ENCODE measurements around the gene DOCK2.

The DOCK2 gene

DNA sequence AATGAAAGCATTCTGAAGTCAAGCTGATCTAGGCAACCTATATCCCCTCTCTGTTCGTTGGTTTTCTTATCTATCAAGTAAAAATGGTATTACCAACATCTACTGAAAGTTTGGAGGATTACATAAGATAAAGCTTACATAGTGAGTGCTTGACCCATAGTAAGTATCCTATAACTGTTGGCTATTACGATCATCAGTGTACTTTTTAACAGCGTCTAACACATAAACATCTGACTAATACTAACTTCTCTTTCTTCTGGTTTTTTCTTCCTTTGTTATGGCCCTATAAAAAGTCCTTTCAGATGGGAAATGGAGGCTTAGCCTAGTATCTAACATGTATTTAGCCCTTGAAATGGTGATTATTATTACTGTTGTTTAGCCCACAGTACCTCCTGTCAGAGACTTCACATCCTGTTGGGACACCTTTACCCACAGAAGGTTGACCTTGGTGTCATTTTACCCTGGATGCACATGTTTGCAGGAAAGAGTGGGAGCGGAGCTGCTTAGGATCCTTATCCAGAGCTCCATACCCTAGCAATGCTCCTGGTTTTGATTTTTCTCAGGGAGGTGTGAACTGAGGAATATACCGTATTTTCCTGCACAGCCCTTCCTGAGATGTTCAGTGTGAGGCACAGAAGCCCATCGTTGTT, 337.2 kb downstream of the DOCK2 start:
- Histone ChIP-seq H3K79me2 (ENCODE audit: low read length) (no peaks in the 10 kb centered on the region), H4K20me1 (ENCODE audit: insufficient read depth, low read length) (no peaks in the 10 kb centered on the region), H3K27ac (ENCODE audit: low read length) (no peak overlapping the region), H3F3A (ENCODE audit: insufficient read depth, low read length) (no peaks in the 10 kb centered on the region), H2AFZ (ENCODE audit: low read length) (no peak overlapping the region), H3K27me3 (replicated peaks; ENCODE audit: insufficient read depth, low read length) (no peaks in the 10 kb centered on the region), H3K9ac (ENCODE audit: low read length) (no peak overlapping the region), H3K9me3 (replicated peaks; ENCODE audit: insufficient read depth, low read length) (no peaks in the 10 kb centered on the region), H3K9me2 (replicated peaks; ENCODE audit: insufficient read depth, low read length) (no peaks in the 10 kb centered on the region), H3K4me1 (ENCODE audit: low read length) (no peaks in the 10 kb centered on the region), H3K36me3 (replicated peaks; ENCODE audit: insufficient read depth, low read length) (no peaks in the 10 kb centered on the region), H3K4me2 (ENCODE audit: low read depth, low read length) (no peak overlapping the region), H3K4me3 (ENCODE audit: low read length) (no peak overlapping the region)
- TF ChIP-seq EZH2 (optimal IDR thresholded peaks at IDR 0.05; ENCODE audit: low read depth, low read length) (no peak), EZH2phosphoT487 (IDR thresholded peaks at IDR 0.05; ENCODE audit: low read length) (no peak)
- TF ChIP-seq, protein P1, sequence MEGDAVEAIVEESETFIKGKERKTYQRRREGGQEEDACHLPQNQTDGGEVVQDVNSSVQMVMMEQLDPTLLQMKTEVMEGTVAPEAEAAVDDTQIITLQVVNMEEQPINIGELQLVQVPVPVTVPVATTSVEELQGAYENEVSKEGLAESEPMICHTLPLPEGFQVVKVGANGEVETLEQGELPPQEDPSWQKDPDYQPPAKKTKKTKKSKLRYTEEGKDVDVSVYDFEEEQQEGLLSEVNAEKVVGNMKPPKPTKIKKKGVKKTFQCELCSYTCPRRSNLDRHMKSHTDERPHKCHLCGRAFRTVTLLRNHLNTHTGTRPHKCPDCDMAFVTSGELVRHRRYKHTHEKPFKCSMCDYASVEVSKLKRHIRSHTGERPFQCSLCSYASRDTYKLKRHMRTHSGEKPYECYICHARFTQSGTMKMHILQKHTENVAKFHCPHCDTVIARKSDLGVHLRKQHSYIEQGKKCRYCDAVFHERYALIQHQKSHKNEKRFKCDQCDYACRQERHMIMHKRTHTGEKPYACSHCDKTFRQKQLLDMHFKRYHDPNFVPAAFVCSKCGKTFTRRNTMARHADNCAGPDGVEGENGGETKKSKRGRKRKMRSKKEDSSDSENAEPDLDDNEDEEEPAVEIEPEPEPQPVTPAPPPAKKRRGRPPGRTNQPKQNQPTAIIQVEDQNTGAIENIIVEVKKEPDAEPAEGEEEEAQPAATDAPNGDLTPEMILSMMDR (IDR thresholded peaks at IDR 0.05; ENCODE audit: low read length) = no peak
- no peak for DNase-seq

DNA sequence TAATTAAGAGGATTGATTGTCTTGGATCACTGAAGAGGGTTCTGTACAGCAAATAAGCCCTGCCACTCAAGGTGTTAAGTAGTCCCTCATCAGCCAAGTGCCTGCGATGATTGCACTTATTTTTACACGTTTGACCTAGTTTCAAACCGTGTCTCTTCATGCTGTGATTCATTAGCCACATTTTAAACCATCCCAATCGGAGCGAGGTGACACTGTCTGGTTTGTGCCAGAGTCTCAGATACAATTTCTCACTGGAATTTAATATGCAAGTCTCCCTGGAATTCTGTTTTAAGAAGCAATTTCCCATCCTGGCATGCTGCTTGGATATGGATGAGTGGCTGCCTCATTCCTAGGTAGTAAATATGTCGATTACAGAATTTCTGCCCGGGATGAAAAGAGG, 341.6 kb downstream of the DOCK2 start:
- H3K27me3 ChIP-seq (replicated peaks; ENCODE audit: insufficient read depth, low read length) = no peaks in the 10 kb centered on the region
- H3K9ac ChIP-seq (ENCODE audit: low read length) = no peak overlapping the region
- no peak overlapping the region for H3K4me3 ChIP-seq (ENCODE audit: low read length)
- H4K20me1 ChIP-seq (ENCODE audit: insufficient read depth, low read length) = no peaks in the 10 kb centered on the region
- H3K4me2 ChIP-seq (ENCODE audit: low read depth, low read length) = no peak overlapping the region
- no peak overlapping the region for H3K27ac ChIP-seq (ENCODE audit: low read length)
- H2AFZ ChIP-seq (ENCODE audit: low read length) = no peak overlapping the region
- H3K4me1 ChIP-seq (ENCODE audit: low read length) = no peaks in the 10 kb centered on the region
- no peaks in the 10 kb centered on the region for H3K36me3 ChIP-seq (replicated peaks; ENCODE audit: insufficient read depth, low read length)
- no peaks in the 10 kb centered on the region for H3K79me2 ChIP-seq (ENCODE audit: low read length)
- DNase-seq = no peak
- TF ChIP-seq, protein P1 (IDR thresholded peaks at IDR 0.05; ENCODE audit: low read length) = no peak
- no peak for TF ChIP-seq EZH2phosphoT487 (IDR thresholded peaks at IDR 0.05; ENCODE audit: low read length)
- TF ChIP-seq EZH2 (optimal IDR thresholded peaks at IDR 0.05; ENCODE audit: low read depth, low read length) = no peak
- no peaks in the 10 kb centered on the region for H3K9me3 ChIP-seq (replicated peaks; ENCODE audit: insufficient read depth, low read length)
- no peaks in the 10 kb centered on the region for H3K9me2 ChIP-seq (replicated peaks; ENCODE audit: insufficient read depth, low read length)
- no peaks in the 10 kb centered on the region for H3F3A ChIP-seq (ENCODE audit: insufficient read depth, low read length)

DNA sequence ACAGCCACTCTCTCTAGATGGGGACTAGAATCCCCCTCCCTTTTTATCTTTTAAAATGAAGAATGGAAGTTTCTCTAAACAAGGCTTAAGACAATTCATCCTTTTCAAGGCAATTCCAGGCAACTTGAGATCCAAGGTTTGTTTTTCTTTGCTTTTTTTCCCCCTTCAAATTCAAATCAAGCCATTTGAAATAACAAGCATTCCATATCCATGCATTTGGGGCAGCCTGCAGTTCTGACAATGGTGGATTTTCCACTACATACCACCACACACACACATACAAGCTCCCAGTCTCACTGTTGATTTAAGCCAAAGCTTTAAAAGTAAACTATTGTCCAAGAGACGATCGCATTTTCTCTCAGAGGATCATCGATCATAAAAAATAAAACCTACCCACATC, 342.8 kb downstream of the DOCK2 start:
- no peak overlapping the region for H3K27ac ChIP-seq (ENCODE audit: low read length)
- no peaks in the 10 kb centered on the region for H3K27me3 ChIP-seq (replicated peaks; ENCODE audit: insufficient read depth, low read length)

More for the DNA sequence above, 342.8 kb downstream of the DOCK2 start:
- H2AFZ ChIP-seq (ENCODE audit: low read length) = no peak overlapping the region
- no peaks in the 10 kb centered on the region for H4K20me1 ChIP-seq (ENCODE audit: insufficient read depth, low read length)
- DNase-seq = no peak
- H3K9me2 ChIP-seq (replicated peaks; ENCODE audit: insufficient read depth, low read length) = no peaks in the 10 kb centered on the region
- H3F3A ChIP-seq (ENCODE audit: insufficient read depth, low read length) = no peaks in the 10 kb centered on the region
- no peak overlapping the region for H3K4me3 ChIP-seq (ENCODE audit: low read length)
- no peaks in the 10 kb centered on the region for H3K79me2 ChIP-seq (ENCODE audit: low read length)
- H3K9ac ChIP-seq (ENCODE audit: low read length) = no peak overlapping the region
- H3K36me3 ChIP-seq (replicated peaks; ENCODE audit: insufficient read depth, low read length) = no peaks in the 10 kb centered on the region
- H3K4me1 ChIP-seq (ENCODE audit: low read length) = no peaks in the 10 kb centered on the region
- H3K9me3 ChIP-seq (replicated peaks; ENCODE audit: insufficient read depth, low read length) = no peaks in the 10 kb centered on the region
- H3K4me2 ChIP-seq (ENCODE audit: low read depth, low read length) = no peak overlapping the region
- TF ChIP-seq EZH2 (optimal IDR thresholded peaks at IDR 0.05; ENCODE audit: low read depth, low read length) (no peak), EZH2phosphoT487 (IDR thresholded peaks at IDR 0.05; ENCODE audit: low read length) (no peak)
- TF ChIP-seq, protein P1 (IDR thresholded peaks at IDR 0.05; ENCODE audit: low read length) = no peak

All from MM.1S (cell line).